ENCODE measurements around the gene COX19. TPM values are rescaled to one million over a fixed set of nuclear protein-coding genes. Genes with fewer than 3 reads are reported as not detected.

Gene COX19
- total RNA-seq, 2 experiments from 2014 or later = 16.8 to 18.2 TPM

GRCh38 chr7:988963-989529 is 13.7 kb upstream of the COX19 start:
- Mint-ChIP-seq H3K27ac (no peak overlapping the region), H3K36me3 (ENCODE audit: low read depth) (no peaks in the 10 kb centered on the region), H3K27me3 (ENCODE audit: low read depth) (no peaks in the 10 kb centered on the region), H3K4me3 (no peak overlapping the region), H3K4me1 (ENCODE audit: low read depth) (peaks cover 4% of the 10 kb centered on the region), H3K9me3 (ENCODE audit: insufficient read depth) (no peaks in the 10 kb centered on the region)
- DNase-seq (no peak), ATAC-seq (no peak)
- POLR2A ChIA-PET = no interaction called here
- CTCF ChIA-PET = no interaction called here

GRCh38 chr7:988426-988911 is 13.1 kb upstream of the COX19 start:
- ChIA-PET CTCF (no interaction called here), POLR2A (no interaction called here)
- no peaks in the 10 kb centered on the region for H3K9me3 Mint-ChIP-seq (ENCODE audit: insufficient read depth)
- H3K27ac Mint-ChIP-seq = no peak overlapping the region
- ATAC-seq = no peak
- H3K27me3 Mint-ChIP-seq (ENCODE audit: low read depth) = no peaks in the 10 kb centered on the region
- no peak for DNase-seq
- no peaks in the 10 kb centered on the region for H3K36me3 Mint-ChIP-seq (ENCODE audit: low read depth)
- H3K4me3 Mint-ChIP-seq = no peak overlapping the region
- peaks cover 4% of the 10 kb centered on the region for H3K4me1 Mint-ChIP-seq (ENCODE audit: low read depth)

- POLR2A ChIA-PET = no interaction called here
- H3K4me3 Mint-ChIP-seq = no peak overlapping the region
- no peaks in the 10 kb centered on the region for H3K36me3 Mint-ChIP-seq (ENCODE audit: low read depth)
- DNase-seq (no peak), ATAC-seq (no peak)
- H3K27me3 Mint-ChIP-seq (ENCODE audit: low read depth) = no peaks in the 10 kb centered on the region
- H3K27ac Mint-ChIP-seq = no peak overlapping the region
- H3K9me3 Mint-ChIP-seq (ENCODE audit: insufficient read depth) = no peaks in the 10 kb centered on the region
- CTCF ChIA-PET = no interaction called here
- peaks cover under 1% of the 10 kb centered on the region for H3K4me1 Mint-ChIP-seq (ENCODE audit: low read depth)
These were observed 12.6 kb upstream of the COX19 start for GRCh38 chr7:987909-988308.

GRCh38 chr7:986766-987751 is 11.7 kb upstream of the COX19 start:
- ChIA-PET CTCF (no interaction called here), POLR2A (no interaction called here)
- Mint-ChIP-seq H3K4me1 (ENCODE audit: low read depth) (no peaks in the 10 kb centered on the region), H3K36me3 (ENCODE audit: low read depth) (no peaks in the 10 kb centered on the region), H3K27ac (no peak overlapping the region), H3K27me3 (ENCODE audit: low read depth) (no peaks in the 10 kb centered on the region), H3K9me3 (ENCODE audit: insufficient read depth) (no peaks in the 10 kb centered on the region), H3K4me3 (no peak overlapping the region)
- DNase-seq (no peak), ATAC-seq (no peak)

- POLR2A ChIA-PET = interaction anchor here (1.7 kb wide), 1 partner anchor 11 kb away, joined by 5 read pairs; the partner anchor contains the start of gene COX19
- Mint-ChIP-seq H3K27me3 (ENCODE audit: low read depth) (no peaks in the 10 kb centered on the region), H3K9me3 (ENCODE audit: insufficient read depth) (no peaks in the 10 kb centered on the region), H3K27ac (no peak overlapping the region), H3K4me3 (no peak overlapping the region), H3K36me3 (ENCODE audit: low read depth) (no peaks in the 10 kb centered on the region), H3K4me1 (ENCODE audit: low read depth) (no peaks in the 10 kb centered on the region)
- CTCF ChIA-PET = no interaction called here
- DNase-seq = no peak
- ATAC-seq = no peak
These were observed 10.8 kb upstream of the COX19 start for GRCh38 chr7:985915-986741.

GRCh38 chr7:985127-985416 is 9.7 kb upstream of the COX19 start:
- Mint-ChIP-seq H3K4me1 (ENCODE audit: low read depth) (no peaks in the 10 kb centered on the region), H3K36me3 (ENCODE audit: low read depth) (no peaks in the 10 kb centered on the region), H3K4me3 (no peak overlapping the region), H3K27ac (no peak overlapping the region), H3K27me3 (ENCODE audit: low read depth) (no peaks in the 10 kb centered on the region), H3K9me3 (ENCODE audit: insufficient read depth) (no peaks in the 10 kb centered on the region)
- DNase-seq = no peak
- ChIA-PET CTCF (interaction anchor here (1.0 kb wide), 1 partner anchor 9 kb away, joined by 3 read pairs; no protein-coding TSS in a partner anchor), POLR2A (interaction anchor here (1.7 kb wide), 1 partner anchor 10 kb away, joined by 5 read pairs; the partner anchor contains the start of gene COX19)
- no peak for ATAC-seq

GRCh38 chr7:984361-985126 is 9.2 kb upstream of the COX19 start:
- Mint-ChIP-seq H3K36me3 (ENCODE audit: low read depth) (no peaks in the 10 kb centered on the region), H3K27me3 (ENCODE audit: low read depth) (no peaks in the 10 kb centered on the region), H3K4me3 (no peak overlapping the region), H3K9me3 (ENCODE audit: insufficient read depth) (no peaks in the 10 kb centered on the region), H3K4me1 (ENCODE audit: low read depth) (no peaks in the 10 kb centered on the region), H3K27ac (no peak overlapping the region)
- POLR2A ChIA-PET = interaction anchor here (1.7 kb wide), 1 partner anchor 9 kb away, joined by 5 read pairs; the partner anchor contains the start of gene COX19
- CTCF ChIA-PET = interaction anchor here (1.0 kb wide), 1 partner anchor 9 kb away, joined by 3 read pairs; no protein-coding TSS in a partner anchor
- ATAC-seq = no peak
- DNase-seq = no peak

- ChIA-PET CTCF (no interaction called here), POLR2A (no interaction called here)
- Mint-ChIP-seq H3K27ac (no peak overlapping the region), H3K4me1 (ENCODE audit: low read depth) (no peaks in the 10 kb centered on the region), H3K27me3 (ENCODE audit: low read depth) (no peaks in the 10 kb centered on the region), H3K4me3 (no peak overlapping the region), H3K9me3 (ENCODE audit: insufficient read depth) (no peaks in the 10 kb centered on the region), H3K36me3 (ENCODE audit: low read depth) (no peaks in the 10 kb centered on the region)
- DNase-seq (no peak), ATAC-seq (no peak)
These were observed 8.3 kb upstream of the COX19 start for GRCh38 chr7:983616-984071.

GRCh38 chr7:983004-983615 is 7.8 kb upstream of the COX19 start, which contains the start of gene CYP2W1:
Gene CYP2W1, plus strand, starts transcription at chr7:983181. Its CDS starts 31 bp downstream, at chr7:983212.
- ChIA-PET POLR2A (no interaction called here), CTCF (interaction anchor here (1.6 kb wide), 1 partner anchor 10 kb away, joined by 4 read pairs; no protein-coding TSS in a partner anchor)
- Mint-ChIP-seq H3K9me3 (ENCODE audit: insufficient read depth) (no peaks in the 10 kb centered on the region), H3K27me3 (ENCODE audit: low read depth) (no peaks in the 10 kb centered on the region), H3K4me1 (ENCODE audit: low read depth) (no peaks in the 10 kb centered on the region), H3K27ac (no peak within 1 kb of the TSS), H3K36me3 (ENCODE audit: low read depth) (no peaks in the 10 kb centered on the region), H3K4me3 (no peak within 1 kb of the TSS)
- ATAC-seq = no peak
- no peak for DNase-seq

GRCh38 chr7:982511-983003 is 7.2 kb upstream of the COX19 start:
- Mint-ChIP-seq H3K9me3 (ENCODE audit: insufficient read depth) (no peaks in the 10 kb centered on the region), H3K4me3 (no peak overlapping the region), H3K27me3 (ENCODE audit: low read depth) (no peaks in the 10 kb centered on the region), H3K27ac (no peak overlapping the region), H3K36me3 (ENCODE audit: low read depth) (no peaks in the 10 kb centered on the region), H3K4me1 (ENCODE audit: low read depth) (no peaks in the 10 kb centered on the region)
- DNase-seq (no peak), ATAC-seq (no peak)
- ChIA-PET POLR2A (no interaction called here), CTCF (interaction anchor here (1.6 kb wide), 1 partner anchor 10 kb away, joined by 4 read pairs; no protein-coding TSS in a partner anchor)
